Superior temporal gyrus (tissue), 1 donor: ENCODE data around the gene CLEC2L.

Experiments
- DNase-seq: peaks from one replicate; pipeline ENCODE4 v3.0.0-alpha.2; 2016; ENCODE audit errors: extremely low spot score

CLEC2L gene

GRCh38 chr7:139575338-139575680, 51.8 kb downstream of the CLEC2L start:
- no peak for DNase-seq

GRCh38 chr7:139576179-139576973, 52.9 kb downstream of the CLEC2L start:
- DNase-seq: no peak

GRCh38 chr7:139580435-139580834, 57.0 kb downstream of the CLEC2L start:
- no peak for DNase-seq

- no peak for DNase-seq
Measured at GRCh38 chr7:139582130-139582650, 58.7 kb downstream of the CLEC2L start.

- no peak for DNase-seq
Measured at GRCh38 chr7:139582671-139583155, 59.2 kb downstream of the CLEC2L start.

- DNase-seq: no peak
Measured at GRCh38 chr7:139583826-139584553, 60.5 kb downstream of the CLEC2L start.

GRCh38 chr7:139585042-139585441, 61.6 kb downstream of the CLEC2L start:
- DNase-seq: no peak

GRCh38 chr7:139586286-139586685, 62.8 kb downstream of the CLEC2L start:
- DNase-seq: no peak

- DNase-seq: no peak
Measured at GRCh38 chr7:139587535-139587934, 64.0 kb downstream of the CLEC2L start.

GRCh38 chr7:139588632-139589031, 65.1 kb downstream of the CLEC2L start:
- no peak for DNase-seq

GRCh38 chr7:139589474-139589873, 66.0 kb downstream of the CLEC2L start:
- peak; percentile 56 for DNase-seq

- DNase-seq: no peak
Measured at GRCh38 chr7:139591550-139592195, 68.2 kb downstream of the CLEC2L start.

GRCh38 chr7:139592801-139593461, 69.4 kb downstream of the CLEC2L start:
- no peak for DNase-seq

GRCh38 chr7:139594090-139594489, 70.6 kb downstream of the CLEC2L start:
- no peak for DNase-seq
